Kidney epithelial cell (primary cell): Measurements from ENCODE around the gene MR1. TPM values are rescaled to one million over a fixed set of nuclear protein-coding genes. Genes with fewer than 3 reads are reported as not detected.

Experiments used
- DNase-seq: peaks from one replicate; pipeline ENCODE4 v3.0.0-alpha.2; 2010; ENCODE audit warnings: low read depth
- H3K27me3 ChIP-seq: 2 replicates; pipeline ENCODE4 v1.6.0; 2011; ENCODE audit warnings: low read length; ENCODE audit not compliant: control insufficient read depth, insufficient read depth
- H3K36me3 ChIP-seq: 2 replicates; pipeline ENCODE4 v1.5.1; 2011; ENCODE audit warnings: low read length; ENCODE audit not compliant: control insufficient read depth, insufficient read depth
- H3K4me3 ChIP-seq: 2 replicates; pipeline ENCODE4 v1.5.1; 2011; ENCODE audit warnings: low read depth, mild to moderate bottlenecking, control low read depth, low read length
- total RNA-seq: library from RNA; depleted of rRNA; stranded (reverse); fragments of >200 nt; gene quantifications from 2 replicates; pipeline ENCODE4 v1.2.3, GENCODE V29; 2015
- TF ChIP-seq, protein P1 (sequence below): IDR thresholded peaks from 2 replicates; pipeline ENCODE4 v1.5.1; 2011; ENCODE audit warnings: mild to moderate bottlenecking, moderate library complexity, low read length, control low read depth, inconsistent platforms; ENCODE audit not compliant: insufficient read depth, poor library complexity, severe bottlenecking

Gene MR1
- total RNA-seq, 1 donor from 2014 or later, result 2.5 TPM

DNA sequence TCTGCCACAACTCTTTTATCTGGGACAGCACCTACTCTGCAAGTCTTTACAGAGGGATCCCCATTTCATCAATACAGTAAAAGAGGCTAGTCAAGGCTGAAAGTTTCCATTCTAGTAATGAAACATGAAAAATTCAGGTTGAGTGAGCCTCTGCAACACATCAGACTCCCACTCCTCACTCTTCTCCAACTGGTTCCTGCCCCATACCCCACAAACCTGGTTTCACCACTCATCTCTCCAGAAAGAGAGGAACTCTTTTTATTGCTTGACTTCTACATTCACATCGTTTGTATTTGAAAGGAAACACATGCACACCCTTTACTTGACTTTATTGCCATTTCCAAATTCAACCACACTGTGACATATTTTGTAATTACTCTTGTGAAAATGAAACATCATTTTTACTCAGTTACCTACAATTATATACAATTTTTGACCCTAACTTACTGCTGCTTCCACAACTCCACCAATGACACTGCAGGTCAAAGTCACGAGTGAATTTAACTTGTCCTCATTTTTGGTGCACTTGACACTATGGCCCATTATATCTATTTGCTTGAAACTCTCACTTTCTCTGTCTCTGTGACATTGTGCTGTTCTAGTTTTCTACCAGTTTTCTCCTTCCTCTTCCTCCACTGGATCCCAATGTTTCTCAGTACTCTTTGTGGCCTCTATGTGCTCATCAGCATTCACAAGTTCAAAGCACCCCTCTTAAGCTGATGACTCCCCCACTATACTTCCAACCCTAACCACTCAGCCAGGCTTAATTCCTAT, 19.1 kb upstream of the MR1 start:
- Histone ChIP-seq H3K4me3 (no peak overlapping the region), H3K36me3 (no peaks in the 10 kb centered on the region), H3K27me3 (no peaks in the 10 kb centered on the region)
- no peak for DNase-seq
- TF ChIP-seq, protein P1, sequence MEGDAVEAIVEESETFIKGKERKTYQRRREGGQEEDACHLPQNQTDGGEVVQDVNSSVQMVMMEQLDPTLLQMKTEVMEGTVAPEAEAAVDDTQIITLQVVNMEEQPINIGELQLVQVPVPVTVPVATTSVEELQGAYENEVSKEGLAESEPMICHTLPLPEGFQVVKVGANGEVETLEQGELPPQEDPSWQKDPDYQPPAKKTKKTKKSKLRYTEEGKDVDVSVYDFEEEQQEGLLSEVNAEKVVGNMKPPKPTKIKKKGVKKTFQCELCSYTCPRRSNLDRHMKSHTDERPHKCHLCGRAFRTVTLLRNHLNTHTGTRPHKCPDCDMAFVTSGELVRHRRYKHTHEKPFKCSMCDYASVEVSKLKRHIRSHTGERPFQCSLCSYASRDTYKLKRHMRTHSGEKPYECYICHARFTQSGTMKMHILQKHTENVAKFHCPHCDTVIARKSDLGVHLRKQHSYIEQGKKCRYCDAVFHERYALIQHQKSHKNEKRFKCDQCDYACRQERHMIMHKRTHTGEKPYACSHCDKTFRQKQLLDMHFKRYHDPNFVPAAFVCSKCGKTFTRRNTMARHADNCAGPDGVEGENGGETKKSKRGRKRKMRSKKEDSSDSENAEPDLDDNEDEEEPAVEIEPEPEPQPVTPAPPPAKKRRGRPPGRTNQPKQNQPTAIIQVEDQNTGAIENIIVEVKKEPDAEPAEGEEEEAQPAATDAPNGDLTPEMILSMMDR, result no peak

DNA sequence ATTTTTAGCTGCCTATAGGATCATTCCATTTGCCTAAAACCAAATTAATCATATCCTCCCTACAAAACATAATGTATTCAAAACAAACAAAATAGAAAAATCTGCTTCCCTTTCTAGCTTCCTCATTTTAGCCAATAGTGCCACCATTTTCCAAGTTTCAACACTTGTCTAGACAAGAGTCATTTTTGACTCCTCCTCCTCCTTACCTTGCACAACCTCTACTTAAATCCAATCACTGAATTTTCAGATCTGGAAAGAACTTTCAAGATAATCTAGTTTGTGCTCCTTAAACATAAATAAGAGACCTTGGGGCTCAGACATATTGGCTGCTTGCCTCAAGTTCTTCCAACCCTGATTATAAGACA, 18.6 kb upstream of the MR1 start:
- Histone ChIP-seq H3K4me3 (no peak overlapping the region), H3K27me3 (no peaks in the 10 kb centered on the region), H3K36me3 (no peaks in the 10 kb centered on the region)
- no peak for DNase-seq
- TF ChIP-seq, protein P1, result no peak

DNA sequence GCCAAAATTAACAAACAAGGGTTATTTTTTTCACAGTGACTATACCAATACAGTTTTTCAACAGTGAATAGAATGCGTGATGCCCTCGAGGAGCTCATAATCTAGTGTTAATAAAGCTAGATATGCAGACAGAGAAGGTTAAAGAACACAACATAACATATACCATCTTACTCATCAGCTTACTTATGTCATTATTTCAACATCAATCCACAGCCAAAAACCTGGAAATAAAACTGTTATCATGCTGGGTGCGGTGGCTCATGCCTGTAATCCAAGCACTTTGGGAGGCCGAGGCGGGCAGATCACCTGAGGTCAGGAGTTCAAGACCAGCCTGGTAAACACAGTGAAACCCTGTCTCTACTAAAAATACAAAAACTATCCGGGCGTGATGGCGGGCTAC, 17.2 kb upstream of the MR1 start:
- no peaks in the 10 kb centered on the region for H3K36me3 ChIP-seq
- H3K27me3 ChIP-seq, result no peaks in the 10 kb centered on the region
- DNase-seq, result no peak
- TF ChIP-seq, protein P1, result no peak
- no peak overlapping the region for H3K4me3 ChIP-seq

DNA sequence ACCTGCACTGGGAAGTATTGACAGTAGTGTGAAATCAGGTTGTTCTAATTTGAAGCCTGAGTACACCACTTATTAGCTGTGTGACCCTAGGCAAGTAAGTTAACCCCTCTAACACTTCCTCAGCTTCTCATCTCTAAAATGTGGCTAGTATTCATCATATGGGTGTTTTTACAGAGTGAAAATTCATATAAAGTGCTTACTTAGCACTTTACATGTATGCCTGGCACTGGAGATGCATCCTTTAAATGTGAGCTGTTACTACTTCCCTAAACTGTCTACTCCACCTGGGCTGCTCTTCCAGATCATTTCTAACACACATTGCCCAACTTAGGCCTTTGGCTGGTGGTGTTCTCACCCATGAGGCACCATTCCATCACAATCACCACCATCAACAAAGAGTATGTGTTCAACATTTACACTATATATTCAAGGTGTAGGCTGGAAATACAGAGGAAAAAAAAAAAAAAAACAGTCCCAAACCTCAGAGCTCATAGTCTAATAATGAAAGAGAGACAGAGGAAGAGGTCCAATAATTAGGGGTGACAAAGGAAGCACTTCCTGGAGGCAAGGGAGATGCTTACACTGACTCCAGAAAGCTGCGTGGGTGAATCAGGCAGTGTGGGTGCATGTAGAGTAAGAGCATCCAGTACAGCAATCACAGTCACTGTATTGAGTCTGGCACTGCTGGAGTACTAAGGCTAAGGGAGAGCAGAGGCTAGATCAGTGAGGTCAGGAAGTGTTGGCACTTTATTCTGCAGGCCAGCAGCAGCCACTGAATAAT, 14.7 kb upstream of the MR1 start:
- DNase-seq, result no peak
- no peak overlapping the region for H3K4me3 ChIP-seq
- TF ChIP-seq, protein P1, result no peak

DNA sequence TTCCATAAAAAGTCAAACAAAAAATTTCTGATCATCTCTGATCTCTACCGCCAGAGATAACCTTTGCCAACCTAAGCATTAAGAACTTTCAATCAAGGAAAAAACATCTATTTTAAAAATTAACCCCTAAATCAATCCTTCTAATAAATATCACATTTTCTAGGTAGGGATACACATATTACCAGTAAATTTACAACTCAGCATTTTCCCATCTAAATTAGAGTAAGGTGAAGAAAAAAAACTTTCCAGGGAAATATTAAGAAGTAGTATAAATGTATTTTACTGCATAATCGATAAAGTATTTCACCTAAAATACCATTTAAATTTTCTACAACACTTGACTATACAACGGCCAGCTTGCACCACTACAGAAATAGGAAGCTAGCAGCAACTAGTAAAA, 12.6 kb upstream of the MR1 start:
- Histone ChIP-seq H3K4me3 (peak overlapping the region; percentile 89), H3K27me3 (peaks cover 2% of the 10 kb centered on the region), H3K36me3 (no peaks in the 10 kb centered on the region)
- TF ChIP-seq, protein P1, result no peak
- DNase-seq, result no peak

More for the DNA sequence above, 14.7 kb upstream of the MR1 start:
- Histone ChIP-seq H3K27me3 (no peaks in the 10 kb centered on the region), H3K36me3 (no peaks in the 10 kb centered on the region)
